Adrenal gland (tissue), 12 donors: ENCODE results near the gene SPRR3. TPM values are rescaled to one million over a fixed set of nuclear protein-coding genes. Genes with fewer than 3 reads are reported as not detected.

ENCODE experiments used
- DNase-seq, 7 donors: peaks; one replicate each; pipeline ENCODE4 v3.0.0-alpha.2; 2019 to 2020
- H3K27ac ChIP-seq, 5 donors: fragments of 200-600 bp; sonication (generic) in 4 of 5; 1 replicate in 3 of 5; 2 replicates in 2 of 5; pipeline versions ENCODE4 v1.5.1 to v1.8.0; 2016 to 2020; ENCODE audit warnings: mild to moderate bottlenecking in 1 of 5
- H3K27me3 ChIP-seq: fragments of 200-600 bp; 2 replicates; pipeline ENCODE4 v1.8.0; 2021
- H3K36me3 ChIP-seq, 2 donors: fragments of 200-600 bp; replicated peaks in 1 of 2; 1 replicate in 1 of 2; 2 replicates in 1 of 2; pipeline versions ENCODE4 v1.5.1 to v1.8.0; 2018 to 2022
- H3K4me1 ChIP-seq, 2 donors: fragments of 200-600 bp; replicated peaks in 1 of 2; 1 replicate in 1 of 2; 2 replicates in 1 of 2; pipeline versions ENCODE4 v1.5.1 to v1.8.0; 2018 to 2021
- H3K4me3 ChIP-seq, 4 donors: fragments of 200-600 bp; sonication (generic) in 3 of 4; one replicate each; pipeline ENCODE4 v1.5.1; 2016 to 2018
- H3K9me3 ChIP-seq, 3 donors: fragments of 200-600 bp; sonication (generic) in 1 of 3; replicated peaks in 1 of 3; 1 replicate in 2 of 3; 2 replicates in 1 of 3; pipeline versions ENCODE4 v1.5.1 to v1.8.0; 2016 to 2021
- CTCF ChIP-seq, 6 experiments: fragments of 450-650 bp in 4 of 6; fragments of 200-600 bp in 2 of 6; sonication (generic) in 1 of 6; IDR thresholded peaks; 1 replicate in 5 of 6; 2 replicates in 1 of 6; pipeline versions ENCODE4 v1.5.1 to v1.8.0; 2016 to 2021; ENCODE audit warnings: antibody characterized with exemption in 6 of 6, mild to moderate bottlenecking in 2 of 6, moderate library complexity in 1 of 6
- POLR2A ChIP-seq, 2 donors: fragments of 450-650 bp; IDR thresholded peaks; one replicate each; pipeline ENCODE4 v1.6.1; 2017; ENCODE audit warnings: antibody characterized with exemption in 2 of 2, mild to moderate bottlenecking in 2 of 2, moderate library complexity in 1 of 2
- WGBS, 4 donors: extraction: QIAGEN DNeasy Blood & Tissue Kit in 2 of 4; methylation state at CpG; one replicate each; pipeline versions ENCODE4 v1.1.5 to v1.1.7; 2013 to 2017; 5-methylcytosine and 5-hydroxymethylcytosine counted together
- intact Hi-C, 2 donors: fragments of 100-400 bp; cut with DNase I; formaldehyde crosslinking; loops; one replicate each; pipeline versions ENCODE4 v1.14.1 to v1.15.0; 2022 to 2023
- polyA plus RNA-seq, 3 donors: library from polyadenylated mRNA; stranded (reverse); fragments of 200-250 nt in 2 of 3; fragments of 350-450 nt in 1 of 3; fragmentation: Illumina TruSeq in 1 of 3; extraction: RNeasy Lipid Tissue Mini Kit (QIAGEN cat#74804) in 1 of 3; gene quantifications; one replicate each; pipeline ENCODE4 v1.2.3, GENCODE V29; 2013 to 2014
- total RNA-seq, 9 donors: library from RNA; depleted of rRNA in 4 of 9; stranded (reverse); fragments of >200 nt in 4 of 9; fragments of 120-200 nt in 1 of 9; fragmentation: NEBNext Ultra II Directional in 1 of 9; extraction: Animal tissue kit (Norgen Biotek cat#: 25700) in 1 of 9; gene quantifications; one replicate each; pipeline versions ENCODE4 v1.1.0 to v1.2.4, GENCODE V29; 2013 to 2023
- donor health status: healthy with polysubstance abuse.
- donor health status: Bipolar disorder and iron deficiency.
- donor health status: DM: yes; HTN: yes; CAD: no.
- donor health status: DM: no; HTN: no; CAD: no.
- donor health status: DM: no; HTN: no; CAD: no.
- donor health status: DM: yes; HTN: yes; CAD: no.

SPRR3 gene
- total and polyA plus RNA-seq, 12 donors: 0.67 to 6.1 (median 2.5) TPM; not detected in 8

DNA sequence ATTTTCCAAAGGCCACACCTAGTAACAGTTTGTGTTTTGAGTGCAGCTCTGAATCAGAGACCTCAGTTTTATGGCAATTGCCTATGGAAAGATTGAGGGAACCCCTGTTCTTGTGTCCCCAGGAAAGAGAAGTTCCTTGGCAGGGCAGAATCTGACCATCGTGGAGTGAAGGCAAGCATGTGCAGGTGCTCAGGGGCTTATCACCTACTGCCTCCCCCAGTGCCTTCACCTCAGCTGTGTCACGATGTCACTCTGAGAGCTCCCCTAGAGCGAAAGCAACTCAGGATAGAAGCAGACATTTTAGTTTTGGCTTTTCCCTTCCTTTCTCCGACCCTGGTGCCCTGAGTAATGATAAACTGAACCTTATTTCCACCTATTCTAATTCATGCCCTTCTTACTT lies 19.5 kb upstream of the SPRR3 start:
- no peak for DNase-seq
- H3K27ac ChIP-seq: no peak overlapping the region
- no peaks in the 10 kb centered on the region for H3K36me3 ChIP-seq
- intact Hi-C loops: no loop called here
- TF ChIP-seq POLR2A (IDR thresholded peaks at IDR 0.05) (no peak), CTCF (IDR thresholded peaks at IDR 0.05) (no peak)
- no peaks in the 10 kb centered on the region for H3K4me1 ChIP-seq
- H3K27me3 ChIP-seq: no peaks in the 10 kb centered on the region
- no peak overlapping the region for H3K4me3 ChIP-seq
- WGBS, 4 donors: 71 to 91% (median 90%) methylated on average over 4 of the region's 4 CpGs
- H3K9me3 ChIP-seq: no peaks in the 10 kb centered on the region

GRCh38 chr1:152983234-152983633 lies 18.3 kb upstream of the SPRR3 start:
- Histone ChIP-seq H3K36me3 (no peaks in the 10 kb centered on the region), H3K27me3 (no peaks in the 10 kb centered on the region), H3K4me3 (no peak overlapping the region), H3K27ac (no peak overlapping the region), H3K9me3 (no peaks in the 10 kb centered on the region), H3K4me1 (no peaks in the 10 kb centered on the region)
- TF ChIP-seq CTCF (IDR thresholded peaks at IDR 0.05) (no peak), POLR2A (IDR thresholded peaks at IDR 0.05) (no peak)
- intact Hi-C loops: no loop called here
- DNase-seq: no peak

DNA sequence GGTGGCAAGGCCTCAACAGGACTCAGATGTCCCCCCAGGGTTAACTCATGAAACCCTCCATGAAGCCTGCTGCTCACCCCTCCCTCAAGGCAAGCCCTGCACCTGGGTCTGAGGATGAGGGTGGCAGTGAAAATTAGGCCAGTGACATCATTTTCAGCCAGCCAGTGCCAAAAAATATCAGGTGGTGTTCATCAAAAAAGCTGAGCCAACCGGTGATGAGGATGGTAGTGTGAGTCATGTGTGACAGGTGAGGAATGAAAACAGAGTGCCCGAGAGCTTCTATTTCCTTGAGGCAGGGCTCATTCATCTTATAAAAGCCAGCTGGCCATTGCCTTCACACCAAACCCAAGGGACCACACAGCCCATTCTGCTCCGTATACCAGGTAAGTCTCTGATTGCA lies 17.8 kb upstream of the SPRR3 start, which contains the start of gene SPRR1A:
Gene SPRR1A, plus strand, starts transcription at position 339 of the 400 bp plus-strand sequence. CDS start 1,150 bp downstream, outside the sequence.
- DNase-seq: no peak
- TF ChIP-seq CTCF (IDR thresholded peaks at IDR 0.05) (no peak), POLR2A (IDR thresholded peaks at IDR 0.05) (no peak)
- Histone ChIP-seq H3K9me3 (no peaks in the 10 kb centered on the region), H3K27ac (no peak within 1 kb of the TSS), H3K36me3 (no peaks in the 10 kb centered on the region), H3K27me3 (no peaks in the 10 kb centered on the region), H3K4me1 (no peaks in the 10 kb centered on the region), H3K4me3 (no peak within 1 kb of the TSS)
- WGBS, 4 donors: 75 to 83% (median 80%) methylated on average over 3 of the region's 3 CpGs
- intact Hi-C loops: no loop called here

DNA sequence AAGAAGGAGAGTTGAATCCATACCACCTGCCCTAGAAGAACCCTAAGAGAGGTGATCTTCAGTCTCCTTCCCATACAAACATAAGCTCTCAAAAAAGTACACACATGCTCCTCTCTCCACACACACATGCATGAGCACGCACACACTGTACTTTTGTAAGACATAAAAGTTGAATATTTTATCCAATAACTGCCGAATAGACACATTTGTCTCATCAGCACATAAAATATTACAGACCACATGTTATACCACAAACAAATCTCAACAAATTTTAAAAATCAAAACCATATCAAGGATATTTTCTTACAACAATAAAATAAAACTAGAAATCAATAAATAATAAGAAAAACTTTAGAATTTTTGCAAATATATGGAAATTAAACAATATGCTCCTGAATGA lies 15.0 kb upstream of the SPRR3 start:
- no peaks in the 10 kb centered on the region for H3K36me3 ChIP-seq
- intact Hi-C loops: no loop called here

DNA sequence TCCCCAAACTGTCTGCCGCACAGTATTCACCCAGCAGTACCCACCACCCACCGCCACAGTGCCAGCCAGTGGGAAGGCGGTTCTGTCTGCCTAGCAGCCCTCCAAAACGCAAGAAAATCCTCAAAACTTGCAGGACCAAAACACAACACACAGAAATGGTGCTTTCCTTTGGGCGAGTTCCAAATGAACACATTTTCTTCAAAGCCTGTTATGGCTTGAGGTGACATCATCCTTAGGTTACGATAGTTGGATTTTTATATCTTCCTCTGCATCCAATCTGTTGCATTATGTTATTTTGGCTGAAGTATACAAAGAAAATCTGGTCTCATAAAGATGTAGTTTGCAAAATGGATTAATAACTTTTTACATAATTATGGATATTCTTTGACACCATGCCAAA lies 8.4 kb upstream of the SPRR3 start:
- H3K4me1 ChIP-seq: no peaks in the 10 kb centered on the region
- H3K27me3 ChIP-seq: no peaks in the 10 kb centered on the region
- H3K4me3 ChIP-seq: no peak overlapping the region
- no peak for TF ChIP-seq CTCF (IDR thresholded peaks at IDR 0.05)
- no peaks in the 10 kb centered on the region for H3K9me3 ChIP-seq
- no peaks in the 10 kb centered on the region for H3K36me3 ChIP-seq
- intact Hi-C loops: no loop called here
- H3K27ac ChIP-seq: no peak overlapping the region
- DNase-seq: no peak
- 83 to 88% (median 85%) methylated on average over 3 to 6 of the region's 6 CpGs for WGBS, 4 donors

More for the DNA sequence above, 15.0 kb upstream of the SPRR3 start:
- Histone ChIP-seq H3K27me3 (no peaks in the 10 kb centered on the region), H3K4me3 (no peak overlapping the region), H3K9me3 (no peaks in the 10 kb centered on the region), H3K4me1 (no peaks in the 10 kb centered on the region), H3K27ac (no peak overlapping the region)
- WGBS, 4 donors: 81 to 93% (median 83%) methylated on average over 2 of the region's 2 CpGs
- no peak for DNase-seq
- no peak for TF ChIP-seq POLR2A (IDR thresholded peaks at IDR 0.05)
